C4-2B (cell line): ENCODE results near the gene ITPR2.

Source experiments
- H3K27ac ChIP-seq: fragments of 450-650 bp; 2 replicates; pipeline ENCODE4 v1.5.1; 2017
- CTCF ChIP-seq: fragments of 450-650 bp; conservative IDR thresholded peaks from 2 replicates; pipeline ENCODE4 v1.5.1; 2017; ENCODE audit warnings: mild to moderate bottlenecking

The ITPR2 gene

GRCh38 chr12:26287671-26288381 is 545.2 kb downstream of the ITPR2 start:
- no peak for TF ChIP-seq CTCF
- H3K27ac ChIP-seq: no peak overlapping the region
